ENCODE data around the gene TMOD1. TPM values are rescaled to one million over a fixed set of nuclear protein-coding genes. Genes with fewer than 3 reads are reported as not detected.

Gene TMOD1
- total and polyA plus RNA-seq, 4 donors = 9.2 to 20.0 (median 14.1) TPM

- Histone ChIP-seq H3K4me1 (ENCODE audit: control insufficient read depth in 4 of 4, insufficient read depth in 4 of 4, low read length in 3 of 4) (no peaks in the 10 kb centered on the region), H3K4me3 (ENCODE audit: low read depth in 1 of 3, low read length in 3 of 3) (no peak overlapping the region), H3K36me3 (ENCODE audit: control insufficient read depth in 4 of 4, insufficient read depth in 3 of 4, low read depth in 1 of 4, low read length in 3 of 4) (no peaks in the 10 kb centered on the region), H3K9me3 (ENCODE audit: control insufficient read depth in 4 of 4, low read length in 3 of 4) (no peaks in the 10 kb centered on the region), H3K9ac (ENCODE audit: low read depth in 1 of 2, low read length in 2 of 2) (no peak overlapping the region), H3K27ac (ENCODE audit: low read depth in 1 of 2, low read length in 2 of 2) (no peak overlapping the region), H3K27me3 (ENCODE audit: control insufficient read depth in 4 of 4, insufficient read depth in 4 of 4, low read length in 3 of 4) (no peaks in the 10 kb centered on the region)
- TF ChIP-seq, protein P1, sequence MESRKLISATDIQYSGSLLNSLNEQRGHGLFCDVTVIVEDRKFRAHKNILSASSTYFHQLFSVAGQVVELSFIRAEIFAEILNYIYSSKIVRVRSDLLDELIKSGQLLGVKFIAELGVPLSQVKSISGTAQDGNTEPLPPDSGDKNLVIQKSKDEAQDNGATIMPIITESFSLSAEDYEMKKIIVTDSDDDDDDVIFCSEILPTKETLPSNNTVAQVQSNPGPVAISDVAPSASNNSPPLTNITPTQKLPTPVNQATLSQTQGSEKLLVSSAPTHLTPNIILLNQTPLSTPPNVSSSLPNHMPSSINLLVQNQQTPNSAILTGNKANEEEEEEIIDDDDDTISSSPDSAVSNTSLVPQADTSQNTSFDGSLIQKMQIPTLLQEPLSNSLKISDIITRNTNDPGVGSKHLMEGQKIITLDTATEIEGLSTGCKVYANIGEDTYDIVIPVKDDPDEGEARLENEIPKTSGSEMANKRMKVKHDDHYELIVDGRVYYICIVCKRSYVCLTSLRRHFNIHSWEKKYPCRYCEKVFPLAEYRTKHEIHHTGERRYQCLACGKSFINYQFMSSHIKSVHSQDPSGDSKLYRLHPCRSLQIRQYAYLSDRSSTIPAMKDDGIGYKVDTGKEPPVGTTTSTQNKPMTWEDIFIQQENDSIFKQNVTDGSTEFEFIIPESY (IDR thresholded peaks at IDR 0.05) = no peak
- no peak for TF ChIP-seq GABPA (IDR thresholded peaks at IDR 0.05 in 1 of 2, conservative IDR thresholded peaks at IDR 0.05 in 1 of 2)
- TF ChIP-seq CTCF (IDR thresholded peaks at IDR 0.05; ENCODE audit: low read depth, low read length, missing input control) = no peak
- no peak for TF ChIP-seq REST (IDR thresholded peaks at IDR 0.05)
- no peak for TF ChIP-seq JUND (IDR thresholded peaks at IDR 0.05)
- DNase-seq (ENCODE audit: low spot score) = no peak
- WGBS = 61% methylated on average over 6 of the region's 6 CpGs
Observed at GRCh38 chr9:97518909-97519307, 17.4 kb downstream of the TMOD1 start.

DNA sequence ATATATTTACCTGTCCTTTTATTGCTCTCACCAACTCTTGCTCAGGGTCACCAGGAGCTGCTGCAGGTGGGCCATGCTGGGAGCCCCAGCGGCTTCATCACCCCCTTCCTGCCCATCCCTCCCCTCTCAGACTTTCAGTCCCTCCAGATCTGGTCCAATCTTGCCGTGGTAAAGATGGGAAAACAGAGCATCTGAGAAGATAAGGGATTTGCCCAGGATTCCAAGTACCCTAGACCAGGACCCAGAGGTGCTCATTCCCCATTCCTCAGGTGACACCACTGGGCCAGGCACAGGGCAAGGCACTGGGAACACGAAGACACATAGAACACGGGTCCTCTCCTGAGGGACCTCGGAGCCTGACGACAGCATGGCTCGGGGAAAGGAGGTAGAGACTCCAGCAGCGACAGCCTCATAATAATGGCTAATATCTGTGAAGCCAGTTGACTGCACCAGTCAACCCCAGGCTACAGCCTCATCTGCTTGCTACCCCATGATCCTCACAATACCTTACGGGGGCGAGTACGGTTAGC lies 18.0 kb downstream of the TMOD1 start:
- Histone ChIP-seq H3K36me3 (ENCODE audit: control insufficient read depth in 4 of 4, insufficient read depth in 3 of 4, low read depth in 1 of 4, low read length in 3 of 4) (no peaks in the 10 kb centered on the region), H3K4me1 (ENCODE audit: control insufficient read depth in 4 of 4, insufficient read depth in 4 of 4, low read length in 3 of 4) (no peaks in the 10 kb centered on the region), H3K9me3 (ENCODE audit: control insufficient read depth in 4 of 4, low read length in 3 of 4) (no peaks in the 10 kb centered on the region), H3K27ac (ENCODE audit: low read depth in 1 of 2, low read length in 2 of 2) (no peak overlapping the region), H3K4me3 (ENCODE audit: low read depth in 1 of 3, low read length in 3 of 3) (no peak overlapping the region), H3K27me3 (ENCODE audit: control insufficient read depth in 4 of 4, insufficient read depth in 4 of 4, low read length in 3 of 4) (no peaks in the 10 kb centered on the region), H3K9ac (ENCODE audit: low read depth in 1 of 2, low read length in 2 of 2) (no peak overlapping the region)
- WGBS = 94% methylated on average over 11 of the region's 11 CpGs
- DNase-seq (ENCODE audit: low spot score) = no peak
- TF ChIP-seq CTCF (IDR thresholded peaks at IDR 0.05; ENCODE audit: low read depth, low read length, missing input control) (no peak), HNF4G (IDR thresholded peaks at IDR 0.05) (no peak), RXRA (IDR thresholded peaks at IDR 0.05) (no peak)
